Germinal center (tissue), 1 donor: ENCODE data around the gene GALK2.
"Not testable (repeated sequence)": the region's sequence is repeated elsewhere in the genome, so short reads cannot be mapped to it uniquely, and the experiment has no call there.

Experiments used
- DNase-seq: peaks from one replicate; pipeline ENCODE4 v3.0.0; 2012; ENCODE audit warnings: mixed read lengths, low spot score

GALK2 gene

DNA sequence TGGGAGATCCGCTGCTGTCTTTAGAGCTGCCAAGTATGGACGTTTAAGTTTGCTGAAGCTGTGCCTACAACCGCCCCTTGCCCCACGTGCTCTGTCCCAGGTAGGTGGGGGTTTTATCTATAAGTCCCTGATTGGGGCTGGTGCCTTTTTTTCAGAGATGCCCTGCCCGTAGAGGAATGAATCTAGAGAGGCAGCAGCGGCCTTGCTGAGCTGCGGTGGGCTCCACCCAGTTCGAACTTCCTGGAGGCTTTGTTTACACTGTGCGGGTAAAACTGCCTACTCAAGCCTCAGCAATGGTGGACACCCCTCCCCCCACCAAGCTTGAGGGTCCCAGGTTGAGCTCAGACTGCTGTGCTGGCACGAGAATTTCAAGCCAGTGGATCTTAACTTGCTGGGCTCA is 169.6 kb downstream of the GALK2 start:
- no peak for DNase-seq

DNA sequence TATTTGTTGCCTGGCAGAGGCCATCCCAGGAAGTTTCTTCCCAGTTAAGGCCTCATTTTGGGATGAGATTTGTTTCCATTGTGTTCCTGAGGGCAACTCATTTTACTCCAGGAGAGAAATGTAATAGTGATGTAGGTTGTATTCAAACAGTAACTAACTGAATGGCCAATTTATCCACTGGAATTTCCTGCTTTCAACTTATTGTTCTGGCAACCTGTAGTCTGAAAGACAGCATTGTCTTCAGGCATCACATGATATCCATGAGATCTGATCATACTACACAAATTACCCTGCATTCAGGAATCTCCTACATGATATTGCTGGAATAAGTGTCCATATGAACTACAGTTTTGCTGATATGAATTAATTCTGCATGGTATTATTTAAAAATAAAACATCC is 173.5 kb downstream of the GALK2 start:
- DNase-seq: no peak

DNA sequence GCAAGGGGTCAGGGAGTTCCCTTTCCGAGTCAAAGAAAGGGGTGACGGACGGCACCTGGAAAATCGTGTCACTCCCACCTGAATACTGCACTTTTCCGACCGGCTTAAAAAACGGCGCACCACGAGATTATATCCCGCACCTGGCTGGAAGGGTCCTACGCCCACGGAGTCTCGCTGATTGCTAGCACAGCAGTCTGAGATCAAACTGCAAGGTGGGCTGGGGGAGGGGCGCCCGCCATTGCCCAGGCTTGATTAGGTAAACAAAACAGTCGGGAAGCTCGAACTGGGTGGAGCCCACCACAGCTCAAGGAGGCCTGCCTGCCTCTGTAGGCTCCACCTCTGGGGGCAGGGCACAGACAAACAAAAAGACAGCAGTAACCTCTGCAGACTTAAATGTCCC is 184.4 kb downstream of the GALK2 start:
- DNase-seq: not testable (repeated sequence)

DNA sequence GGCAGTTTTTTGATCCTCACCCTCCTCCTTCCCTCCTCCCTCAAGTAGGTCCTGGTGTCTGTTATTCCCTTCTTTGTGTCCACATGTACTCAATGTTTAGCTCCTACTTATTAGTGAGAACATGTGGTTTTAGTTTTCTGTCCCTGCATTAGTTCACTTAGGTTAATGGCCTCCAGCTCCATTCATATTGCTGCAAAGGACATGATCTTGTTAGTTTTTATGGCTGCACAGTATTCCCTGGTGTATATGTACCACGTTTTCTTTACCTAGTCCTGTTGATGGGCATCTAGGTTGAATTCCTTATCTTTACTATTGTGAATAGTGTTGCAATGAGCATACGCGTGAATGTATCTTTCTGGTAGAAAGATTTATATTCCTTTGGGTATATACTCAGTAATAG is 191.3 kb downstream of the GALK2 start:
- DNase-seq: no peak

DNA sequence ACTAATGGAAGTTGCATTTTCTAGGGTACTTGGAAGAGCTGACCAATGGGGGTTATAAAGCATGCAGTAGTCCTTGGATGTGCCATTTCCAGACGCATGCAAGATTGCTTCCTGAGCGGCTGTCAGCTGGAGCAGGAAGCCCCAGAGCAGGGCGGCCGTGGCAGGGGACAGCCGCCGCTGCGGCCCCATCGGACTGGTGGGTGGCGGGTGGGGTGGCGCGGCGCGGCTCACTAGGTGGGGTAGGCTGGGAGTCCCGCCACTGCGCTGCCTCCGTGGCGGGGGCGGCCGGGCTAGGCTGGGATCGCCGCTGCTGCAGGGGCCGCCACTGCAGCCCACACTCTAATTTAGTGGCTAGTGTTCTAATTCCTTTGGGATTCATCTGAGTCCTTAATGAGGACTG is 196.4 kb downstream of the GALK2 start:
- no peak for DNase-seq

DNA sequence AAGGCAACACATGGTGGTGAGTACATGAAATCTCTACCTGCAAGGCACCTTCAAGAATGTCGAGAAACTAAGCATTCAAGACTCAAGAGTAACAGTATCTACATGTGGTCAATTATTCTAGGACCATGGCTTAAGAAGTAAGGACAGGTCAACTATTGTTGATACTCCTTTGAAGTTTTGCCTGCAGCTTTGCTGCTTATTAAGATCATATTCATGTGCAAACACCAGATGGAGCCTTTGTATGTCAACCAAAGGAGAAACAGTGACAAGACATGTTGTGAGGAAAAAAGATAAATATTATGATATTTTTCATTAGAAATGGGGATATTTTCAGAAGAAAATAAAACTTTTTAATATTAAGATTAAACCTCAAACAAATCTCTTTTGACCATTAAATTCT is 200.7 kb downstream of the GALK2 start:
- DNase-seq: no peak

DNA sequence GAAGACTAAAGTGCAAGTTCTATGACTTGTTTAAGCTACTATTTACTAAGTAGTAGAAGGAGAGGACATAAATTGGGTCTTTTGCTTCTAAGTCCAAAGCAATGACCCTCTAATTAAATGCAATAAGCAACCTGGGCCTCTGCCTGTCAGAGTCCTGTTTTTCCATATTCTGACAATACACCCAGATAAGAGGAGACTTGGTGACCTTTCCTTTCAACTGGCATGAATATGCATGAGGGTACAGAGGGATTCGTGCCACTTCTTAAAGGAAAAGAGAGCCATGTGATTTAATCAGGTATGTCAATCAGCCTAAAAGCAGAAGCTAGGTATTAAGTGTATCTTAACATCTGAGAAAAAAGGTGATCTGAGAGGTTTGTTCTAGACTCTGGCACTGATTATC is 202.3 kb downstream of the GALK2 start:
- DNase-seq: no peak

DNA sequence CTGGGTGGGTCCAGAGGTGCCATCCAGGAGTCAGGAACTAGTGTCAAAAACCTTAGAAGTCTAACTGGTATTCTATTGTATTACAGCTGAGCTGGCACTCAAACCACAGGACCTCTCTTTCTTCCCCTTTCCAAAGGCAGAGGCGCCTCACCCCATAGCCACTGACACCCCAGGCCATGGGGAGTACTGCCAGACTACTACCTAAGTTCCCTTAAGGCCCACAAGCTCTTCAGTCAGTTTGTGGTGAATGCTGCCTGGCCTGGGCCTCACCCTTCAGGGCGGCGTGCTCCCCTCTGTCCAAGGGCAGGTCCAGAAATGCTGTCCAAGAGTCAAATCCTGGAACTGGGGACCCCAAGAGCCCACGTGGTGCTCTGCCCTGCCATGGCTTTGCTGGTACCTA is 209.9 kb downstream of the GALK2 start:
- DNase-seq: no peak

DNA sequence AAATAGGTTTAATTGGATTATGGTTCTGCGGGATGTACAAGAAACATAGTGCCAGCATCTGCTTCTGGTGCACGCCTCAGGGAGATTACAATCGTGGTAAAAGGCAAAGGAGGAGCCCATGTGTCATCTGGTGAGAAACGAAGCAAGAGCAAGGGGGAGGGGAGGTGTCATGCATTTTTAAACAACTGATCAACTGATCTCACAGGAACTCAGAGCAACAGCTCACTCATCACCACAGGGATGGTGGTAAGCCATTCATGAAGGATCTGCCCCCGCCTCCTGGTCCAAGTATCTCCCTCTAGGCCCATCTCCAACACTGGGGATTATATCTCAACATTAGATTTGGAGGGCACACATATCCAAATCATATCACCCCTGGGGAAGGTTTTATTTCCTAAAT is 210.9 kb downstream of the GALK2 start:
- DNase-seq: no peak
